A549 (cell line): ENCODE results near the gene COPS6. TPM values are rescaled to one million over a fixed set of nuclear protein-coding genes. Genes with fewer than 3 reads are reported as not detected.

ENCODE experiments used
- ATAC-seq, 2 experiments: fragments of 200-7000 bp in 1 of 2; fragments of >200 bp in 1 of 2; cut with Nextera tagmentation in 1 of 2; cut with Tn5 transposase in 1 of 2; 3 replicates each; pipeline versions ENCODE4 v1.8.0 to v1.9.1; 2018 to 2020; ENCODE audit warnings: mild to moderate bottlenecking in 1 of 2, moderate library complexity in 1 of 2
- CTCF ChIA-PET: fragments of 300-600 bp; sonication (Branson Sonifier 250); formaldehyde crosslinking; extraction: SDS; loops from one replicate; lab custom pipeline; 2021; ENCODE audit warnings: antibody characterized with exemption, inconsistent platforms; lab: Yijun Ruan, JAX
- POLR2A ChIA-PET: fragments of 350-600 bp; formaldehyde crosslinking; extraction: SDS; loops from one replicate; lab custom pipeline; 2021; ENCODE audit warnings: antibody characterized with exemption, inconsistent platforms; lab: Yijun Ruan, JAX
- DNase-seq, 2 experiments: peaks; one replicate each; pipeline versions ENCODE4 v3.0.0 to v3.0.0-alpha.2; 2011 to 2016; ENCODE audit warnings: low read depth in 1 of 2, low spot score in 1 of 2
- FAIRE-seq: peaks from 2 replicates; lab custom pipeline; 2011; peaks lifted over from hg19 to GRCh38; lab: Jason Lieb, UNC
- H3K27ac ChIP-seq, 2 experiments: fragments of >200 bp; sonication (Bioruptor Twin); formaldehyde crosslinking; 3 replicates each; pipeline ENCODE4 v1.5.1; 2016 to 2017
- H3K4me1 ChIP-seq: fragments of >200 bp; sonication (Bioruptor Twin); formaldehyde crosslinking; 3 replicates; pipeline ENCODE4 v1.6.1; 2016
- H3K4me2 ChIP-seq: fragments of >200 bp; sonication (Bioruptor Twin); formaldehyde crosslinking; 3 replicates; pipeline ENCODE4 v1.6.1; 2016
- H3K4me3 ChIP-seq: fragments of >200 bp; sonication (Bioruptor Twin); formaldehyde crosslinking; 3 replicates; pipeline ENCODE4 v1.5.1; 2016
- H3K9me3 ChIP-seq: fragments of >200 bp; sonication (Bioruptor Twin); formaldehyde crosslinking; 3 replicates; pipeline ENCODE4 v1.6.1; 2016
- ATOH8 ChIP-seq: fragments of 250-450 bp; sonication (Bioruptor Pico); IDR thresholded peaks from 2 replicates; pipeline ENCODE4 v1.5.0; 2020; ENCODE audit warnings: low read depth, mild to moderate bottlenecking, moderate library complexity
- BHLHE40 ChIP-seq: IDR thresholded peaks from 2 replicates; pipeline ENCODE4 v1.6.1; 2012; ENCODE audit warnings: low read depth, low read length, inconsistent platforms
- EP300 ChIP-seq, 2 experiments: fragments of >200 bp; sonication (Bioruptor Twin); formaldehyde crosslinking; IDR thresholded peaks; 2 replicates in 1 of 2; 3 replicates in 1 of 2; pipeline ENCODE4 v1.6.1; 2016 to 2017
- FOSL2 ChIP-seq, 2 experiments: fragments of 450-650 bp in 1 of 2; fragments of >200 bp in 1 of 2; sonication (Bioruptor Twin) in 1 of 2; formaldehyde crosslinking; IDR thresholded peaks; 2 replicates each; pipeline versions ENCODE4 v1.5.0 to v1.6.1; 2016 to 2020; ENCODE audit warnings: mild to moderate bottlenecking in 1 of 2, moderate library complexity in 1 of 2
- HEYL ChIP-seq: fragments of 250-450 bp; sonication (Bioruptor Pico); IDR thresholded peaks from 2 replicates; pipeline ENCODE4 v1.8.0; 2021; ENCODE audit warnings: mild to moderate bottlenecking, moderate library complexity
- HOXB5 ChIP-seq: fragments of 250-450 bp; sonication (Bioruptor Pico); IDR thresholded peaks from 2 replicates; pipeline ENCODE4 v1.5.0; 2020; ENCODE audit warnings: mild to moderate bottlenecking, moderate library complexity
- JUN ChIP-seq, 2 experiments: fragments of >200 bp; sonication (Bioruptor Twin); formaldehyde crosslinking; IDR thresholded peaks; 2 replicates in 1 of 2; 3 replicates in 1 of 2; pipeline ENCODE4 v1.6.1; 2016 to 2017
- KDM1A ChIP-seq: fragments of 200-600 bp; sonication (generic); IDR thresholded peaks from 2 replicates; pipeline ENCODE4 v1.6.1; 2016; ENCODE audit warnings: low read depth, mild to moderate bottlenecking
- KDM5A ChIP-seq: fragments of 200-600 bp; sonication (generic); IDR thresholded peaks from 2 replicates; pipeline ENCODE4 v1.6.1; 2016; ENCODE audit warnings: antibody characterized with exemption, mild to moderate bottlenecking
- MAX ChIP-seq: IDR thresholded peaks from 2 replicates; pipeline ENCODE4 v1.6.1; 2012
- MAZ ChIP-seq: fragments of 150-350 bp; IDR thresholded peaks from 2 replicates; pipeline ENCODE4 v1.6.1; 2014; ENCODE audit warnings: antibody characterized with exemption, low read depth, low read length, borderline replicate concordance
- MYC ChIP-seq: IDR thresholded peaks from 2 replicates; pipeline ENCODE4 v1.6.1; 2012; ENCODE audit warnings: mild to moderate bottlenecking, inconsistent platforms, low read length, improper control_type of control experiment, borderline replicate concordance
- NFE2L2 ChIP-seq: fragments of 150-350 bp; conservative IDR thresholded peaks from 2 replicates; pipeline ENCODE4 v1.6.1; 2014; ENCODE audit warnings: low read length
- NR3C1 ChIP-seq: fragments of >200 bp; sonication (Bioruptor Twin); formaldehyde crosslinking; IDR thresholded peaks from 3 replicates; pipeline ENCODE4 v1.6.1; 2017
- PBX3 ChIP-seq: IDR thresholded peaks from 2 replicates; pipeline ENCODE4 v1.6.1; 2012
- REST ChIP-seq: fragments of 200-600 bp; sonication (generic); IDR thresholded peaks from 2 replicates; pipeline ENCODE4 v1.6.1; 2016; ENCODE audit warnings: antibody characterized with exemption, mild to moderate bottlenecking, moderate library complexity
- SREBF2 ChIP-seq: fragments of 450-650 bp; IDR thresholded peaks from 2 replicates; pipeline ENCODE4 v1.6.1; 2014; ENCODE audit warnings: mild to moderate bottlenecking, moderate library complexity
- TFCP2L1 ChIP-seq: fragments of 250-450 bp; sonication (Bioruptor Pico); IDR thresholded peaks from 2 replicates; pipeline ENCODE4 v1.5.0; 2021; ENCODE audit warnings: mild to moderate bottlenecking
- ZFP36 ChIP-seq: fragments of 450-650 bp; IDR thresholded peaks from 2 replicates; pipeline ENCODE4 v1.6.1; 2014; ENCODE audit warnings: borderline replicate concordance; ENCODE audit not compliant: partially characterized antibody
- ZNF302 ChIP-seq: fragments of 250-450 bp; sonication (Bioruptor Pico); IDR thresholded peaks from 2 replicates; pipeline ENCODE4 v1.9.0; 2021; ENCODE audit warnings: inconsistent platforms, mild to moderate bottlenecking, moderate library complexity
- ZSCAN20 ChIP-seq: fragments of 250-450 bp; sonication (Bioruptor Pico); IDR thresholded peaks from 2 replicates; pipeline ENCODE4 v1.8.0; 2022; ENCODE audit warnings: mild to moderate bottlenecking, moderate library complexity
- WGBS: methylation state at CpG from one replicate; pipeline ENCODE4 v1.1.6; 2017; ENCODE audit errors: missing lambda C conversion rate; 5-methylcytosine and 5-hydroxymethylcytosine counted together
- polyA plus RNA-seq, 4 experiments: library from polyadenylated mRNA; depleted of rRNA in 3 of 4; stranded (reverse); fragments of >200 nt; fragmentation: RNase III in 1 of 4; extraction: RNeasy Plus Mini Kit Qiagen cat#74134 plus additional on column Dnase treatment in 1 of 4; gene quantifications; 2 replicates in 3 of 4; 3 replicates in 1 of 4; pipeline ENCODE4 v1.2.3, GENCODE V29; 2011 to 2017

The COPS6 gene
- polyA plus RNA-seq, 2 of the 4 experiments (the other 2 are of a cell fraction) = 192 to 219 TPM

GRCh38 chr7:100119970-100120732, 31.4 kb downstream of the COPS6 start:
- TF ChIP-seq MYC = no peak
- TF ChIP-seq ZFP36 = no peak
- no peak for TF ChIP-seq KDM1A
- TF ChIP-seq ATOH8 (CRISPR knock-in tag) = no peak
- no peak for TF ChIP-seq ZSCAN20 (CRISPR knock-in tag)
- no peak for TF ChIP-seq HEYL
- no peak for TF ChIP-seq KDM5A
- TF ChIP-seq SREBF2 = no peak
- no peak for TF ChIP-seq HOXB5 (CRISPR knock-in tag)
- TF ChIP-seq NFE2L2 = no peak
- no peak for TF ChIP-seq FOSL2 (IDR thresholded peaks at IDR 0.05)
- TF ChIP-seq FOSL2 (CRISPR knock-in tag; IDR thresholded peaks at IDR 0.05) = no peak
- TF ChIP-seq TFCP2L1 = no peak
- Histone ChIP-seq H3K9me3 (no peaks in the 10 kb centered on the region), H3K4me1 (peaks cover 21% of the 10 kb centered on the region), H3K27ac (peak overlapping the region; percentile 86 to 90), H3K4me2 (peak overlapping the region; percentile 92), H3K4me3 (peak overlapping the region; percentile 81)
- no peak for FAIRE-seq
- peak; percentile 68 to 83 for DNase-seq
- ChIA-PET CTCF (interaction anchor here (5.6 kb wide), 1 partner anchor 11 kb away, joined by 46 read pairs; no protein-coding TSS in a partner anchor), POLR2A (interaction anchor here (1.2 kb wide), 1 partner anchor 18 kb away, joined by 10 read pairs; the partner anchor contains the start of genes AP4M1 and MCM7)
- WGBS = 28% methylated on average over 18 of the region's 19 CpGs
- peak; percentile 79 to 83 for ATAC-seq

- H3K4me1 ChIP-seq = peaks cover 27% of the 10 kb centered on the region
- H3K27ac ChIP-seq = peak overlapping the region; percentile 86 to 90; a peak in 3 of 6 replicates
- H3K4me2 ChIP-seq = peak overlapping the region; percentile 92
- 0 out of 6 replicates have a peak, but pooled peaks of 1 of the 2 experiments have one; percentile 1 for ATAC-seq
- ChIA-PET CTCF (interaction anchor here (5.6 kb wide), 1 partner anchor 11 kb away, joined by 46 read pairs; no protein-coding TSS in a partner anchor), POLR2A (interaction anchor here (1.2 to 1.8 kb wide), 2 partner anchors 19 to 309 kb away, joined by 4 to 10 read pairs; partner anchors contain the start of genes AP4M1, MCM7 and MEPCE)
- H3K4me3 ChIP-seq = no peak overlapping the region; the same call in 2 of the 3 replicates
- DNase-seq = no peak
- 32% methylated on average over 1 of the region's 1 CpG for WGBS
- no peak for FAIRE-seq
- no peaks in the 10 kb centered on the region for H3K9me3 ChIP-seq
- TF ChIP-seq JUN (IDR thresholded peaks at IDR 0.05) (no peak), BHLHE40 (no peak), NR3C1 (no peak), REST (no peak), MAZ (no peak), MYC (no peak), MAX (no peak), PBX3 (no peak), ZNF302 (no peak), EP300 (IDR thresholded peaks at IDR 0.05) (no peak)
Observed at GRCh38 chr7:100120733-100121036, 31.9 kb downstream of the COPS6 start.
